GM21381 (cell line): ENCODE data around the gene LUC7L2.
A peak's percentile ranks its signal among the peaks of the same experiment; 100 is the strongest.
"Not testable (repeated sequence)": the region's sequence is repeated elsewhere in the genome, so short reads cannot be mapped to it uniquely, and the experiment has no call there.

ENCODE experiments used
- ATAC-seq: cut with Tn5 transposase; IDR thresholded peaks from one replicate; pipeline ENCODE4 v1.9.1; 2021; ENCODE audit warnings: mild to moderate bottlenecking, moderate library complexity; ENCODE audit not compliant: unreplicated experiment

Gene LUC7L2, protein sequence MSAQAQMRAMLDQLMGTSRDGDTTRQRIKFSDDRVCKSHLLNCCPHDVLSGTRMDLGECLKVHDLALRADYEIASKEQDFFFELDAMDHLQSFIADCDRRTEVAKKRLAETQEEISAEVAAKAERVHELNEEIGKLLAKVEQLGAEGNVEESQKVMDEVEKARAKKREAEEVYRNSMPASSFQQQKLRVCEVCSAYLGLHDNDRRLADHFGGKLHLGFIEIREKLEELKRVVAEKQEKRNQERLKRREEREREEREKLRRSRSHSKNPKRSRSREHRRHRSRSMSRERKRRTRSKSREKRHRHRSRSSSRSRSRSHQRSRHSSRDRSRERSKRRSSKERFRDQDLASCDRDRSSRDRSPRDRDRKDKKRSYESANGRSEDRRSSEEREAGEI

DNA sequence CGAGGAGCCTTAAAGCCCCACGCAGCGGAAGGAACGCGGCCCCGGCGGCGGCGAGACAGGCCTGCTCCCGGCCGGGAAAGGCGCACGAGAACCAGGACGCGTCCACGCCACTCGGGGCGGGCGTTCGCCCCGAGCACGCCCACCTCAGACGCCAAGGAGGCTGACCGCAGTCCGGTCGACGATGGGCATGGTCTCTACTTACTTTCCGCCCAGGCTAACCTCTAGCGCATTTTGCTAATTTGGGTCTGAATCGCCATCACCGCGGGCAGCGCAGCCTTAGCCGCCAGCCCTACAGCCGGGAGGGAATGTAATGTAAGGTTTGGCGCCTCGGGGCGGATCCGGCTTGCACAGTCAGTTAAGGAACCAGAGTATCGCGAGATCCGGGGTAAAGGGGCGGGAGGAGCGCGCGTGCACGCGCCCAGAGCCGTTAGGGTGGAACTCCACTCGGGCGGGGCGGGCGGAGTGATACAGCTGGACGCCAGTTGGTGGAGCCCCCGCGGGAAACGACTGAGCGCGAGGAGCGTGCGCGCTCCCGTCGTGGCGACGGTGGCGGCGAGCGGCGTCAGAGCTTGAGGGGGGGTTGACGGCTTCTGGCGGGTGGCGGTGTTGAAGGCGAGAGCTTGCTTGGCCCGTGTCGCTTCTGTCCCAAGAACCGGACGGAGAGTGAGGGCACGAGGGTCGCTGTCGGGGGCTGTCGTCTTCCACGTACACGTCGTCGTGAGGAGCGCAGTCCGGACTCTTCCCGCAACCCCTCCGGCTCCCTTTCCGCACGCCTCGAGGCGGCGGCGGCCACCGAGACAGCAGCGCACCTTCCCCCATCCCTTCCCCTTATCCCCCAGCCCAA is at the start of gene LUC7L2:
Gene LUC7L2 (plus strand): TSS at position 529 of the 844 bp plus-strand sequence. CDS start 368 bp downstream, outside the sequence.
- peak; percentile 77 for ATAC-seq

GRCh38 chr7:139317939-139318505 is 41.7 kb upstream of the LUC7L2 start:
- ATAC-seq: no peak

DNA sequence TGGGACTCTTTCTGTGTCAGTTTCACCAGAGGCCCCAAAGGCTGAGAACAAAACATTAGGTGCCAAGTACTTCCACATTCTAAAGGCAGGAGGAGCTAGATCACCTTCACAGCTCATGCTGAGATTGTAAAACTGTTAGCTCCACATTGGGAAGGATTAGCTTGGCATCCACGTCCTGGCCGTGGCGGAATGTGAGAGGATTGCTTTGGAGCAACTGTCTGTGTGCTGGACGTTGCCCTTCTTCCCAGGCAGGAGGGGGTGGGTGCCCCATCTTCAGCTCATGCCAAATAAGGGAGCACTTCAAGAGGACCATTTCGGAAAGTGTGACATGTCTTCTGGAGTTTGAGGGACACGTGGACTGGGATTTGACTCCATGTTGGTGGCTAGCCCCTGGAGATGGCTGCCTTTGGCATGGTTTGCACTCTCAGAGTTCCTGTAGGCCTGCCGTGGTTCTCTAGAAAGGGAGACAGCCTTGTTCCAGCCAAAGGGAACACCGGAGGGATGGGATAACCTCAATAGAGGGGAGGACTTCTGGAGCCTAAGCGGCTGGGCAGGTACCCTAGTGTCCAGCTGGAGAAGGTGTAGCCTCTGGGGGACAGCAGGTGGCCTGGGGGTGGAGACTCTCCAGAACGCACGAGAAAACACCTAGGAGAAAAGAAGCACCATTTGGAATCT is 38.5 kb upstream of the LUC7L2 start:
- no peak for ATAC-seq

- ATAC-seq: not testable (repeated sequence)
These were observed 35.0 kb upstream of the LUC7L2 start for GRCh38 chr7:139324709-139325108.

DNA sequence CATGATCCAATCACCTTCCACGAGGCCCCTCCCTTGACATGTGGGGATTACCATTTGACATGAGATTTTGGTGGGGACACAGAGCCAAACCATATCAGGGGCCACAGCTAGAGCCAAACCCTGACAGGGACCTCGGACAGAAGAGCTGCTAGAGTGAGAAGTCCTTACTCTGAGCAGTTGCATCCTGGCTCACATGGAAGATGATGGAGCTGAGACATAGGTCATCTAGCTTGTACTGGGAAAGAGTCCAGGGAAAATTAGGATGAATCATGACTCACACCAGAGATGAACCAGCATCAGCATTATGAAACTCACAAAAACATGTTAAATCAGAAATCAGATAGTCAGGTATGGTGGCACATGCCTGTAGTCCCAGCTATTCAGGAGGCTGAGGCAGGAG is 31.3 kb upstream of the LUC7L2 start:
- no peak for ATAC-seq

DNA sequence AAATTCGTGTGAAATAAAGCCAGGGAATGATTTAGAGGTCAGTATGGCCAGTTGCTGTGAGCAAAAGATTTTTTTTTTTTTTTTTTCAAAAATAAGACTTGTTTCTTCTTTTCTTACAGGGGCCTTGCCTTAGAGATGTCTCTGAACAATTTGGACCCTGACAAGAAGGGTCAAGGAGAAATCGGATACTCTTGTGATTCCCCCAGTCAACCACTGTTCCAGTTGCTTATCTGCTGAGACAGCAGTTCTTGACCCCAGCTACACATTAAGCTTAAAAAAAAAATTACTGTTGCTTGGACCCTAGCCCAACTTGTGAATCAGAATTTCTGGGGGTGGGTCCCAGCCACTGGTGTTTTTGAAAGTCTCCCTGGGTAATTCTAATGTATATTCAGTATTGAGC is 30.6 kb upstream of the LUC7L2 start:
- ATAC-seq: no peak

DNA sequence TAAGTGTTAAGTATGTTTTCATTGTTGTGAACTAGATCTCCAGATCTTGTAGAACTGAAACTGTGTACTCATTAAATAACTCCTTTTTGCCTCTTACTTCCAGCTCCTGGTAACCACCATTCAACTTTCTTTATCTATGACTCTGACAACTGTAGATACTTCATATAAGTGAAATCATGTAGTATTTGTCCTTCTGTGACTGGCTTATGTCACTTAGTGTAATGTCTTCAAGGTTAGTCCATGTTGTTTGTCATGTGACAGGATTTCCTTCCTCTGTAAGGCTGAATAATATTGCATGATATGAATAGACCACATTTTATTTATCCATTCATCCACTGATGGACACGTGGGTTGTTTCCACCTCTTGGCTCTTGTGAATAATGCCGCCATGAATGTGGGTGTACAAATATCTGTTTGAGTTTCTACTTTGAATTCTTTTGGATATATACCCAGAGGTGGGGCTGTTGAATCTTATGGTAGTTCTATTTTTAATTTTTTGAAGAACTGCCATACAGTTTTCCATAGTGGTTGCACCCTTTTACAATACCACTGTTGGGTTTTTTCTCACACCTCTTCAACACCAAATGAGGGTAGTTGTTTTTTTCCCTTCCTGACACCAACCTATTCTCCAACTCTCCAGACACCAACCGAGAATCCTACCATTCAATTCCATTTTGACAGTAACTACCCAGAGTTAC is 29.2 kb upstream of the LUC7L2 start:
- no peak for ATAC-seq

DNA sequence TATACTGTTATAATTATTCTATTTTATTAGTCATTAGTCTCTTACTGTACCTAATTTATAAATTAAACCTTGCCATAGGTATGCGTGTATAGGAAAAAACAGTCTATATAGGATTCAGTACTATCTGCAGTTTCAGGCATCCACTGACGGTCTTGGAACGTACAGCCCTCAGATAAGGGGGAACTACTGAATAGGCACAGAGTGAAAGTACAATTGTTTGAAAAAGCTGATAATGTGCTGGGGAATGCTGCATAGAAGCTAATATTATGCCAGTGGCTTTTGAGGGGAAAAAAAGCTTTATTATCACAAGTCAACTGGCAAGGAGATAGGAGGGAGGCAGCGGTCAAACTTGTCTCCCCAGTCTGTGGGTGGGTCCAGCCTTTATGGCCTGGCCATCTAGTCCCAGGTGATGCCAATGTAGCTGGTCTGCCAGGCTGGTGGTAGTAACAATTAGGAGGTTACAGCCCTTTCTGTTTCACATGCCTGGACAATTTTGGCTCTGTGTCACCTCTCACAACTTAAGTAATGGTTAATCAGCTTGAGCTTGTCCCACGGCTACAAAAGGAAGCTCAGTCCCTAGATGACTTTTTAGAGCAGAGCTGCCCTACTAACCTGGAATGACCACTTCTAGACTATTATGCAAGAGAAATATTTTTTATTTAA is 26.9 kb upstream of the LUC7L2 start:
- no peak for ATAC-seq

DNA sequence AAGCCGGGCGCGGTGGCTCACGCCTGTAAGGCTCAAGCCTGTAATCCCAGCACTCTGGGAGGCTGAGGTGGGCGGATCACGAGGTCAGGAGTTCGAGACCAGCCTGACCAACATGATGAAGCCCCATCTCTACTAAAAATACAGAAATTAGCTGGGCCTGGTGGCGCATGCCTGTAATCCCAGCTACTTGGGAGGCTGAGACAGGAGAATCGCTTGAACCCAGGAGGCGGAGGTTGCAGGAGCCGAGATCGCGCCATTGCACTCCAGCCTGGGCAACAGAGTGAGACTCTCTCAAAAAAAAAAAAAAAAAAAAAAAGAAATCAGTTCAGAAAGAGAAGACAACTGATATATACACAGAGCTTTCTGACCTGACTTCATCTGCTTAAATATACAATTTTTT is 26.3 kb upstream of the LUC7L2 start:
- ATAC-seq: not testable (repeated sequence)

- no peak for ATAC-seq
These were observed 25.1 kb upstream of the LUC7L2 start for GRCh38 chr7:139334399-139335150.

- no peak for ATAC-seq
These were observed 20.7 kb upstream of the LUC7L2 start for GRCh38 chr7:139339025-139339424.

GRCh38 chr7:139339698-139340036 is 20.0 kb upstream of the LUC7L2 start:
- ATAC-seq: no peak

DNA sequence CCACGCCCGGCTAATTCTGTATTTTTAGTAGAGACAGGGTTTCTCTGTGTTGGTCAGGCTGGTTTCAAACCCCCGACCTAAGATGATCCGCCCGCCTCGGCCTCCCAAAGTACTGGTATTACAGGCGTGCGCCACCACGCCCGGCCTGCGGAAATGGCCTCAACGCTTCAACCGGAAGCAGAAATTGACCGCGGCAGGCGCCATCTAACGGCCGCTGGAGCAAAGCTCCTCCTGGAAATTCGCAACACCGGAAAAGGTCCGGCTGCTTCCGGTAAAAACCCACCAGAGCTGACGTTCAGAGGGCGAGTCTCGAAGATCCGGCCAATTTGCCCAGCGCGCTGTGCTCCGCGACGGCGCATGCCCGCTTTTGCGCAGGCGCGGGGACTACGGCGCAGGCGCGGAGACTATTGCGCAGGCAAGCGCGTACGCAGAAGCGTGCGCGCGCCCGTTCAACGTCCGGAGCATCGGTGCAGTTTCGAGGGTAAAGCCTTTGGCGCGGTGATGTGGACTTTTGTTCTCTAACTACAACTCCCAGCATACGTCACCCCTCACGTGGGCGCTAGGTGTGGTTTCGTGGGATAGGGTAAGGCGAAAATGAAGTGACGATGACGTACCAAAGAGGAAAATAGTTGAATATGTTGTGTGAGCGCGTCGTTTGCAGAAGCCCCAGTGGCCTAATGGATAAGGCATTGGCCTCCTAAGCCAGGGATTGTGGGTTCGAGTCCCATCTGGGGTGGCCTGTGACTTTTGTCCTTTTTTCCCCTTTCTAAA is 19.5 kb upstream of the LUC7L2 start:
- ATAC-seq: peak; percentile 89

- ATAC-seq: no peak
These were observed 19.0 kb upstream of the LUC7L2 start for GRCh38 chr7:139340808-139341057.

DNA sequence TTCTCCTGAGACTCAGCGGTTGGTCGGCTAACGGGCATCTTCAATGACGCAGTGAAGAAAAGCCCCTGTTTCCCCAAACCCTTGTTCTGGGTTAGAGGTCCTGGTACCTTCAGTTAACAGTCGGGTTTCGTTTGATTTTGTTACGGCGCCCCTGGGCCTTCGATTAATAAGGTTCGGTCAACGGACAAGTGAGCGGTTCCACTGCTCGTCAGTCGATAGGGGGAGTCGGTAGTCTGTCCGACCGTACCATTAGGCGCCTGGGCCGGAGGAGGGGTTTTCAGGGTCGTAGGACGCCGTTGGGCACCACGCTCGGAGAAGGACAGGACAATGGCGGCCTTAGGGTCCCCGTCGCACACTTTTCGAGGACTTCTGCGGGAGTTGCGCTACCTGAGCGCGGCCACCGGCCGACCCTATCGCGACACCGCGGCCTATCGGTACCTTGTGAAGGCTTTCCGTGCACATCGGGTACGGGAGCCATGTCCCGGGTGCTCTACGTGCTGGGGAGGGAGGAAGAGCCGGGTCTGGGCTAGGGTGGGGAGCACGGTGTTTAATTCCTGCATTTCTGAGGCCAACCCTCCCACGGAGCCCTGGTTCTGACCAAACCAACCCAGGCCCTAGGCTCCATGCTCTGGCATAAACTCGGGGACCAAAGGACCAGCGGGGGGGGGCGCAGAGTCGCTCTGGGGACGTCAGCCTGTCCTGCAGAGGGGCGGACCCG is 18.5 kb upstream of the LUC7L2 start, which contains the start of gene FMC1:
Gene FMC1 (plus strand): TSS at position 280 of the 718 bp plus-strand sequence. CDS start 48 bp downstream, at position 328.
- ATAC-seq: peak; percentile 39

- ATAC-seq: no peak
These were observed 17.9 kb upstream of the LUC7L2 start for GRCh38 chr7:139341776-139342226.

- ATAC-seq: no peak
These were observed 14.7 kb upstream of the LUC7L2 start for GRCh38 chr7:139345042-139345441.

GRCh38 chr7:139351027-139351426 is 8.7 kb upstream of the LUC7L2 start:
- ATAC-seq: no peak
